GM10248 (cell line): Measurements from ENCODE around the gene GPATCH8.

Experiments
- CTCF ChIA-PET: fragments of 300-600 bp; sonication (Branson Sonifier 250); formaldehyde crosslinking; extraction: SDS; loops from one replicate; lab custom pipeline; 2021; ENCODE audit warnings: antibody characterized with exemption; lab: Yijun Ruan, JAX
- POLR2A ChIA-PET: fragments of 350-650 bp; sonication (Branson Sonifier 250); formaldehyde crosslinking; extraction: SDS; loops from one replicate; lab custom pipeline; 2020; ENCODE audit warnings: antibody characterized with exemption; lab: Yijun Ruan, JAX
- DNase-seq: peaks from one replicate; pipeline ENCODE4 v3.0.0; 2012; ENCODE audit errors: extremely low spot score
- TF ChIP-seq, protein P1 (sequence below): IDR thresholded peaks from 2 replicates; pipeline ENCODE4 v1.5.1; 2012; ENCODE audit warnings: mild to moderate bottlenecking, low read depth; ENCODE audit errors: extremely low read depth, missing control alignments, control extremely low read depth

The GPATCH8 gene

DNA sequence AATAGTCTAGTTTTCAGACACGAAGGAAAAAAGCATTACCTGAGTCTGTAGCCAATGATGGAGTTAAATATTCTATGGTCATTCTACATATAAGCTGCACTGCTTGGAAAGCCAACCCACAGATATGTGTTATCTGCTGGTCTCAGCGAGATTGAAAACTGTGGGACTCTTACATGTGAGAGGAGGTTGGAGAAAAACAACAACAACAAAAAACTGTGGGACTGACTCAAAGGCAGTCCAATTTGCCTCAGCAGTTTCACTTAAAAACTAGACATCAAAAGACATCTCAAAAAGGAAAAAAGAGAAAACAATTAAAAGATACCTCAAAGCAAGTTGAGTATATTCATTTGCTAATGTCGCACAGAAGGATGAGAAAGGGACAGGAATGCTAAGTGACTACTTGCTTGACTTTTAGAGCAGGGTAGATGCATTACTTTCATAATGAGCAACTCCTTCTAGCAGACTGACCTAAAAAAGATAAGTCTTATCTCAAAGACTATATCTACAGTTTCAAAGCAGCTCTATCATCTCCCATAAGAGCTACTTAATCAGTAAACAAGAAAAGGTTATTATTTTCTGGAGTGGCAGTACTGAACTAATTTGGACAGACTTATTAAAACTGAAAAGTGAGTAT lies 78.3 kb downstream of the GPATCH8 start:
- no peak for DNase-seq
- TF ChIP-seq, protein P1, sequence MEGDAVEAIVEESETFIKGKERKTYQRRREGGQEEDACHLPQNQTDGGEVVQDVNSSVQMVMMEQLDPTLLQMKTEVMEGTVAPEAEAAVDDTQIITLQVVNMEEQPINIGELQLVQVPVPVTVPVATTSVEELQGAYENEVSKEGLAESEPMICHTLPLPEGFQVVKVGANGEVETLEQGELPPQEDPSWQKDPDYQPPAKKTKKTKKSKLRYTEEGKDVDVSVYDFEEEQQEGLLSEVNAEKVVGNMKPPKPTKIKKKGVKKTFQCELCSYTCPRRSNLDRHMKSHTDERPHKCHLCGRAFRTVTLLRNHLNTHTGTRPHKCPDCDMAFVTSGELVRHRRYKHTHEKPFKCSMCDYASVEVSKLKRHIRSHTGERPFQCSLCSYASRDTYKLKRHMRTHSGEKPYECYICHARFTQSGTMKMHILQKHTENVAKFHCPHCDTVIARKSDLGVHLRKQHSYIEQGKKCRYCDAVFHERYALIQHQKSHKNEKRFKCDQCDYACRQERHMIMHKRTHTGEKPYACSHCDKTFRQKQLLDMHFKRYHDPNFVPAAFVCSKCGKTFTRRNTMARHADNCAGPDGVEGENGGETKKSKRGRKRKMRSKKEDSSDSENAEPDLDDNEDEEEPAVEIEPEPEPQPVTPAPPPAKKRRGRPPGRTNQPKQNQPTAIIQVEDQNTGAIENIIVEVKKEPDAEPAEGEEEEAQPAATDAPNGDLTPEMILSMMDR, result no peak
- ChIA-PET POLR2A (no interaction called here), CTCF (interaction anchor here (1.3 to 2.1 kb wide), 4 partner anchors 9 to 41 kb away, joined by 3 to 7 read pairs (median 5); no protein-coding TSS in a partner anchor)

DNA sequence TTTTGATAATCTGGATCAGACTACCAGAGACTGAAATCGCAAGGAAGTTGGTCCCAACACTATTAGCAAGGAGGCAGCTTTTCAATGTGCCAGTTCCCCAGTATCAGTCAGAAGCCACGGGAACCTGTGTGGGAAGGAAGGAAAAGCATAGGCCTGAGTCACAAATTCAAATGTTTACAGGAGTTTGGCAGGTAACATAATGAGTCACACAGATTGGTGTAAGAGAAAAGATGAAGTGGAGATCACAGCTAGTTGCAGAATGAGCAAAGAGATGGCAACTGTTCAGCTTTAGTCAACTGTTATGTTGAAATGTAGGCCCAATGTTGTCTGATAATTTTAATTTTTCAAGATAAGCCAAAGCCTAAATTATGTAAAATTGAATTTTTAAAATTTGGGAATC lies 85.7 kb downstream of the GPATCH8 start:
- POLR2A ChIA-PET, result no interaction called here
- CTCF ChIA-PET, result interaction anchor here (0.6 to 1.9 kb wide), 3 partner anchors 31 to 116 kb away, joined by 3 to 8 read pairs (median 3); no protein-coding TSS in a partner anchor
- DNase-seq, result peak; percentile 55

DNA sequence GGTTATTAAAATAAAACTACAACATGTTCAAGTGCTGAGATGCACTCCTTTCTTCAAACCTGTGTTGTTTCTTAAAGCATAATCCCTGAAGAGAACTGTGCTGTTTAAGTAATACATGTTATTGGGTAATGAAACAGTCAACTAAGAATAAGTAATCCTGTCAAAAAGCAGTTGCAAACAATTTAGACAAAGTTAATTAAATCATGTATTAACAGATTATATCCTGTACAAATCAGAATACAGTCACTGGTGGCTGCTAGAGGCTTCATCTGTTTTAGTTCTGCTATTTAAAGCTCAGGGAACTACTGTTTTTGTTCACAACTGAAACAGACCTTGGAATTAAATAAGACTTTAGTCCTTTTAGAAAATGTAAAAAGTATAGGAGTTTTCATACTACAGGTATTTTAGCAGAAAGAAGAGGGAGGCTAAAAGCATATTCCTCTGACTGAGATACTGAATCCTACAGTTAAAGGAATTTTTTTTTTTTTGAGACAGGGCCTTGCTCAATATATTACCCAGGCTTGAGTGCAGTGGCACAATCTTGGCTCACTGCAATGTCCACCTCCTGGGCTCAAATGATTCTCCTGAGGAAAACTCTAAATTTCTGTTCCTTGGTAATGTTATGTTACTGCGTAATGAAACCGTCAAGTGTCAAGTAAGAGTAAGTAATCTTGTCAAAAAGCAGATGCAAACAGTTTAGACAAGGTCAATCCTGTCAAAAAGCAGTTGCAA lies 86.5 kb downstream of the GPATCH8 start:
- TF ChIP-seq, protein P1, result no peak
- ChIA-PET CTCF (interaction anchor here (0.6 to 1.9 kb wide), 5 partner anchors 9 to 117 kb away, joined by 3 to 8 read pairs (median 3); no protein-coding TSS in a partner anchor), POLR2A (no interaction called here)
- DNase-seq, result no peak

More for the DNA sequence above, 85.7 kb downstream of the GPATCH8 start:
- TF ChIP-seq, protein P1, result no peak

DNA sequence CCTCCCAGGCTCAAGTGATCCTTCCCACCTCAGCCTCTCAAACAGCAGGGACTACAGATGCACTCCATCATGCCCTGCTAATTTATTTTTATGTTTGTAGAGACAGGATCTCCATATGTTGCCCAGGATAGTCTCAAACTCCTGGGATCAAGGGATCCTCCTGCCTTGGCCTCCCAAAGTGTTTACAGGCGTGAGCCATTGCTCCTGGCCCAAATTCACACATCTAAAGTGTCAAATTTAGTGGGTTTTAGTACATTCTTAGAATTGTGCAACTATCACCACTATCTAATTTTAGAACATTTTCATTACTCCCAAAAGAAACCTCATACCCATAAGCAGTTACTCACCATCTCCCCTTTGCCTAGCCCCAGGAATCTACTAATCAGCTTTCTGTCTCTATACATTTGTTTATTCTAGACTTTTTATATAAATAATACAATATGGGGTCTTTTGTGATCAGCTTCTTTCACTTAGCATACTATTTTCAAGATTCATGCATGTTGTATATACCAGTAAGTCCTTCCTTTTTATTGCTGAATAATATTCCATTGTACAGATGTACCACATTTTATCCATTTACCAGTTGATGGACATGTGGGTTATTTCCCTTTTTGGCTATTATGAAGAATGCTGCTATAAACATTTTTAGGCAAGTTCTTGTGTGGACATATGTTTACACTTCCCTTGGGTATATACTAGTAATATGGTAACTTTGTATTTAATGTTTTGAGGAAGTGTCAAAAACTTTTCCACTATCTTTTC lies 88.6 kb downstream of the GPATCH8 start:
- TF ChIP-seq, protein P1, result no peak
- CTCF ChIA-PET, result interaction anchor here (1.0 to 2.3 kb wide), 4 partner anchors 11 to 51 kb away, joined by 3 to 6 read pairs (median 5); partner anchors contain the start of gene FAM171A2
- POLR2A ChIA-PET, result no interaction called here
- DNase-seq, result no peak

DNA sequence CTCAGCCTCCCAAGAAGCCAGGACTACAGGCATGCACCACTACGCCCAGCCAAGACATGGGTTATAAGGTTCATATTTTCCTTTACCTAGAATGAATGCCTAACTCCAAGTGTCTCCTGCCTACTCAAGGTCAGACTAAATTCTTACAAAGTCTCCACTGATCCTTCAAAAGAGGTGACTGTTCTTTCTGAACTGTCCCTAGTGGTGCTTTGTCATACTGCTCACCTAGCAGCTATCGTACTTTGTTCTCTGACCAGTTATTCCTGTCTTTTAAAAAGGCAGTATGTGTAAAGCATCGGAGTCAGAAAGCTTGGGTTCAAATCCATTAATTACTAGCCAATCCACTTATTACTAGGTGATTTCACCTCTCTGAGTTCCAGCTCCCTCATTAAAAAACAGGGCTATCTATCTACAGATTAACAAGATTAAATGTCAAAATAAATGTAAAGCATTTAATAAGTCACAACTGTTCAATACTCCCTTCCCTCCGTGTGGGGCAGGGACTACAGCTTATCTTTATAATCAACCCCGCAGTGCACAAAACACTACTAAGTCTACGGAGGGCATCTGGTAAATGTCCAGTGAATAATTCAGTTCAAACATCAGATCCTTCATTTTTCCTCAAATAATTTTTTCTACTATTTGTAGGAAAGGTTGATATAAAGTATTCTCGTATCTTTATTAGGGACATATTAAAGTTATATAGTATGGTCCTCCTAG lies 93.7 kb downstream of the GPATCH8 start:
- TF ChIP-seq, protein P1, result no peak
- POLR2A ChIA-PET, result no interaction called here
- no peak for DNase-seq
- CTCF ChIA-PET, result interaction anchor here (0.9 to 1.6 kb wide), 6 partner anchors 10 to 69 kb away, joined by 3 to 5 read pairs (median 4); no protein-coding TSS in a partner anchor

DNA sequence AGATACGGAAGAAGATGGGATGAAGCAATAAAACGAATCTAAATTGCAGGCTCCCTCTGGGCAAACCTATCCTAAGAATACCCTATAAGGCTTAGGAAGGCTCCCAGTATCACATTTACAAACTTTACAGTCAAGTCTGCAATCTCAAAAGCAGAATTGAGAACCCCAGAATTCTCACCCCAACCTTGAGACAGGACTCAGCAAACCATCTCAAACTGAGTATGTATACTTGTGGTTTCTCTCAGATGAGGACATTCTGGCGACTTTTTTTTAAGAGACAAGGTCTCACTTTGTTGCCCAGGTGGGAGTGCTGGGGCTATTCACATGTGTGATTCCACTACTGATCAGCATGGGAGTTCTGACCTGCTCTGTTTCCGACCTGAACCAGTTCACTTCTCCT lies 94.4 kb downstream of the GPATCH8 start:
- TF ChIP-seq, protein P1, result no peak
- ChIA-PET CTCF (interaction anchor here (0.9 to 1.2 kb wide), 3 partner anchors 12 to 17 kb away, joined by 3 to 5 read pairs (median 4); no protein-coding TSS in a partner anchor), POLR2A (no interaction called here)

More for the DNA sequence above, 94.4 kb downstream of the GPATCH8 start:
- DNase-seq, result peak; percentile 53
